ENCODE results near the gene TXNRD1.

DNA sequence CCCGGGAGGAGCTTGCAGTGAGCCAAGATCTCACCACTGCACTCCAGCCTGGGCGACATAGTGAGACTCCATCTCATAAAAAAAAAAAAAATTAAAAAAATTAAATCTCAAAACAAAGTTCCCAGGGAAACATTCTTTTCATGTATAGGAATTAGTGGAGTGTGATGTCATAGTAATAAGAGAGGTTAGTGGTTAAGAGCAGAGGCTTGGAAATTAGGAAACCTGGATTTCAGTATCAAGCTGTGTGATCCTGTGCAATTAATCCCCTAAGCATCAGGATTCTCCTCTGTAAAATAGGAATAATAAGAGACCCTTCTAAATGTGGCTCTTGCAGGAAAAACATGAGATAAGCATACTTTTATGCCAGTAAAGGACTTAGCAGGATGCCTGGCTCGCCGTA lies 3.1 kb upstream of the TXNRD1 start:
- TF ChIP-seq, protein P1, sequence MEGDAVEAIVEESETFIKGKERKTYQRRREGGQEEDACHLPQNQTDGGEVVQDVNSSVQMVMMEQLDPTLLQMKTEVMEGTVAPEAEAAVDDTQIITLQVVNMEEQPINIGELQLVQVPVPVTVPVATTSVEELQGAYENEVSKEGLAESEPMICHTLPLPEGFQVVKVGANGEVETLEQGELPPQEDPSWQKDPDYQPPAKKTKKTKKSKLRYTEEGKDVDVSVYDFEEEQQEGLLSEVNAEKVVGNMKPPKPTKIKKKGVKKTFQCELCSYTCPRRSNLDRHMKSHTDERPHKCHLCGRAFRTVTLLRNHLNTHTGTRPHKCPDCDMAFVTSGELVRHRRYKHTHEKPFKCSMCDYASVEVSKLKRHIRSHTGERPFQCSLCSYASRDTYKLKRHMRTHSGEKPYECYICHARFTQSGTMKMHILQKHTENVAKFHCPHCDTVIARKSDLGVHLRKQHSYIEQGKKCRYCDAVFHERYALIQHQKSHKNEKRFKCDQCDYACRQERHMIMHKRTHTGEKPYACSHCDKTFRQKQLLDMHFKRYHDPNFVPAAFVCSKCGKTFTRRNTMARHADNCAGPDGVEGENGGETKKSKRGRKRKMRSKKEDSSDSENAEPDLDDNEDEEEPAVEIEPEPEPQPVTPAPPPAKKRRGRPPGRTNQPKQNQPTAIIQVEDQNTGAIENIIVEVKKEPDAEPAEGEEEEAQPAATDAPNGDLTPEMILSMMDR (IDR thresholded peaks at IDR 0.05; ENCODE audit: low read depth, low read length, missing input control): no peak
- TF ChIP-seq, protein P2, sequence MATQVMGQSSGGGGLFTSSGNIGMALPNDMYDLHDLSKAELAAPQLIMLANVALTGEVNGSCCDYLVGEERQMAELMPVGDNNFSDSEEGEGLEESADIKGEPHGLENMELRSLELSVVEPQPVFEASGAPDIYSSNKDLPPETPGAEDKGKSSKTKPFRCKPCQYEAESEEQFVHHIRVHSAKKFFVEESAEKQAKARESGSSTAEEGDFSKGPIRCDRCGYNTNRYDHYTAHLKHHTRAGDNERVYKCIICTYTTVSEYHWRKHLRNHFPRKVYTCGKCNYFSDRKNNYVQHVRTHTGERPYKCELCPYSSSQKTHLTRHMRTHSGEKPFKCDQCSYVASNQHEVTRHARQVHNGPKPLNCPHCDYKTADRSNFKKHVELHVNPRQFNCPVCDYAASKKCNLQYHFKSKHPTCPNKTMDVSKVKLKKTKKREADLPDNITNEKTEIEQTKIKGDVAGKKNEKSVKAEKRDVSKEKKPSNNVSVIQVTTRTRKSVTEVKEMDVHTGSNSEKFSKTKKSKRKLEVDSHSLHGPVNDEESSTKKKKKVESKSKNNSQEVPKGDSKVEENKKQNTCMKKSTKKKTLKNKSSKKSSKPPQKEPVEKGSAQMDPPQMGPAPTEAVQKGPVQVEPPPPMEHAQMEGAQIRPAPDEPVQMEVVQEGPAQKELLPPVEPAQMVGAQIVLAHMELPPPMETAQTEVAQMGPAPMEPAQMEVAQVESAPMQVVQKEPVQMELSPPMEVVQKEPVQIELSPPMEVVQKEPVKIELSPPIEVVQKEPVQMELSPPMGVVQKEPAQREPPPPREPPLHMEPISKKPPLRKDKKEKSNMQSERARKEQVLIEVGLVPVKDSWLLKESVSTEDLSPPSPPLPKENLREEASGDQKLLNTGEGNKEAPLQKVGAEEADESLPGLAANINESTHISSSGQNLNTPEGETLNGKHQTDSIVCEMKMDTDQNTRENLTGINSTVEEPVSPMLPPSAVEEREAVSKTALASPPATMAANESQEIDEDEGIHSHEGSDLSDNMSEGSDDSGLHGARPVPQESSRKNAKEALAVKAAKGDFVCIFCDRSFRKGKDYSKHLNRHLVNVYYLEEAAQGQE (IDR thresholded peaks at IDR 0.05): no peak
- TF ChIP-seq RAD21 (IDR thresholded peaks at IDR 0.05) (no peak), FOXA1 (IDR thresholded peaks at IDR 0.05) (no peak), GABPA (IDR thresholded peaks at IDR 0.05 in 1 of 2, conservative IDR thresholded peaks at IDR 0.05 in 1 of 2) (no peak), YY1 (IDR thresholded peaks at IDR 0.05) (no peak)
- TF ChIP-seq, protein P3, sequence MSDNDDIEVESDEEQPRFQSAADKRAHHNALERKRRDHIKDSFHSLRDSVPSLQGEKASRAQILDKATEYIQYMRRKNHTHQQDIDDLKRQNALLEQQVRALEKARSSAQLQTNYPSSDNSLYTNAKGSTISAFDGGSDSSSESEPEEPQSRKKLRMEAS (IDR thresholded peaks at IDR 0.05): no peak
